Natural killer cell (primary cell): Measurements from ENCODE around the gene NCLN. TPM values are rescaled to one million over a fixed set of nuclear protein-coding genes. Genes with fewer than 3 reads are reported as not detected.

Experiments used
- ATAC-seq, 3 donors: fragments of 150-1000 bp in 2 of 3; fragments of 200-7000 bp in 1 of 3; cut with Tn5 transposase; 1 replicate in 1 of 3; 2 replicates in 2 of 3; pipeline ENCODE4 v1.10.0; 2021; ENCODE audit warnings: mild to moderate bottlenecking in 2 of 3, moderate library complexity in 2 of 3
- DNase-seq, 2 donors: peaks; one replicate each; pipeline versions ENCODE4 v3.0.0 to v3.0.0-alpha.2; 2013 to 2021; ENCODE audit warnings: mixed read lengths in 1 of 2
- H3K27ac ChIP-seq: one replicate; pipeline ENCODE4 v1.5.1; 2013; ENCODE audit warnings: mild to moderate bottlenecking, low read length
- H3K27me3 ChIP-seq: one replicate; pipeline ENCODE4 v1.6.1; 2013; ENCODE audit warnings: low read length; ENCODE audit not compliant: control insufficient read depth, insufficient read depth
- H3K36me3 ChIP-seq: one replicate; pipeline ENCODE4 v1.6.1; 2013; ENCODE audit warnings: low read length; ENCODE audit not compliant: control insufficient read depth, insufficient read depth
- H3K4me1 ChIP-seq: one replicate; pipeline ENCODE4 v1.6.1; 2013; ENCODE audit warnings: low read length; ENCODE audit not compliant: control insufficient read depth, insufficient read depth
- H3K4me3 ChIP-seq: one replicate; pipeline ENCODE4 v1.5.1; 2013; ENCODE audit warnings: low read length
- H3K9me3 ChIP-seq: one replicate; pipeline ENCODE4 v1.6.1; 2013; ENCODE audit warnings: low read length; ENCODE audit not compliant: control insufficient read depth, insufficient read depth
- H3K27ac Mint-ChIP-seq, 2 donors: one replicate each; pipeline ENCODE4 v1.8.0; 2022; ENCODE audit warnings: mild to moderate bottlenecking in 2 of 2, mixed read lengths in 2 of 2, moderate library complexity in 1 of 2
- H3K27me3 Mint-ChIP-seq, 2 donors: one replicate each; pipeline ENCODE4 v1.8.0; 2022; ENCODE audit warnings: low read depth in 2 of 2, mixed read lengths in 2 of 2
- H3K36me3 Mint-ChIP-seq: one replicate; pipeline ENCODE4 v1.8.0; 2022; ENCODE audit warnings: mixed read lengths
- H3K4me1 Mint-ChIP-seq, 2 donors: one replicate each; pipeline ENCODE4 v1.8.0; 2022; ENCODE audit warnings: mixed read lengths in 2 of 2
- H3K4me3 Mint-ChIP-seq: one replicate; pipeline ENCODE4 v1.8.0; 2022; ENCODE audit warnings: mild to moderate bottlenecking, moderate library complexity, mixed read lengths
- H3K9me3 Mint-ChIP-seq, 2 donors: one replicate each; pipeline ENCODE4 v1.8.0; 2022; ENCODE audit warnings: mixed read lengths in 2 of 2
- WGBS: methylation state at CpG from one replicate; pipeline ENCODE4 v1.1.7; 2013; ENCODE audit warnings: missing lambda C conversion rate; ENCODE audit not compliant: insufficient coverage; 5-methylcytosine and 5-hydroxymethylcytosine counted together
- intact Hi-C: fragments of 100-400 bp; cut with micrococcal nuclease; formaldehyde crosslinking; loops from one replicate; pipeline ENCODE4 v1.14.2; 2022
- total RNA-seq, 4 donors: library from RNA; stranded (reverse); fragments of 120-200 nt in 1 of 4; gene quantifications; one replicate each; pipeline versions ENCODE4 v1.2.3 to v1.2.4, GENCODE V29; 2013 to 2022
- TF ChIP-seq, protein P1 (sequence below): fragments of 200-600 bp; IDR thresholded peaks from one replicate; pipeline ENCODE4 v1.8.0; 2022; ENCODE audit warnings: antibody characterized with exemption

The NCLN gene
- total RNA-seq, 3 donors from 2014 or later (not counting 1 experiment from before 2014, with no cell fraction given), result 39.6 to 61.4 (median 49.0) TPM

DNA sequence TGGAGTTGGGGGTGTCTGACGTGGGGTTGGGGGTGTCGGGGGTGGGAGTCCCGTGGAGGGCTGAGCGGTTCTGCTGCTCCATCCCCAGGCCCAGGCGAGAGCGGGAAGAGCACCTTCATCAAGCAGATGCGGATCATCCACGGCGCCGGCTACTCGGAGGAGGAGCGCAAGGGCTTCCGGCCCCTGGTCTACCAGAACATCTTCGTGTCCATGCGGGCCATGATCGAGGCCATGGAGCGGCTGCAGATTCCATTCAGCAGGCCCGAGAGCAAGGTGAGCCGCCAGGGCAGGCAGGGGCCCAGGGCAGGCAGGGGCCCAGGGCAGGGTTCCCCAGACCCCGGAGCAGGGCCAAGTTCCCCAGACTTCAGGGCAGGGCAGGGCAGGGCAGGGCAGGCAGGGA is 37.2 kb upstream of the NCLN start:
- H3K27me3 Mint-ChIP-seq, result no peaks in the 10 kb centered on the region
- Histone ChIP-seq H3K9me3 (no peaks in the 10 kb centered on the region), H3K4me3 (no peak overlapping the region), H3K27ac (no peak overlapping the region), H3K36me3 (no peaks in the 10 kb centered on the region), H3K27me3 (no peaks in the 10 kb centered on the region), H3K4me1 (peaks cover 8% of the 10 kb centered on the region)
- DNase-seq (no peak), ATAC-seq (no peak)
- no peaks in the 10 kb centered on the region for H3K36me3 Mint-ChIP-seq
- peaks cover 0 to 4% of the 10 kb centered on the region in 2 donors for H3K4me1 Mint-ChIP-seq
- intact Hi-C loops, result no loop called here
- no peak overlapping the region for H3K4me3 Mint-ChIP-seq
- TF ChIP-seq, protein P1, sequence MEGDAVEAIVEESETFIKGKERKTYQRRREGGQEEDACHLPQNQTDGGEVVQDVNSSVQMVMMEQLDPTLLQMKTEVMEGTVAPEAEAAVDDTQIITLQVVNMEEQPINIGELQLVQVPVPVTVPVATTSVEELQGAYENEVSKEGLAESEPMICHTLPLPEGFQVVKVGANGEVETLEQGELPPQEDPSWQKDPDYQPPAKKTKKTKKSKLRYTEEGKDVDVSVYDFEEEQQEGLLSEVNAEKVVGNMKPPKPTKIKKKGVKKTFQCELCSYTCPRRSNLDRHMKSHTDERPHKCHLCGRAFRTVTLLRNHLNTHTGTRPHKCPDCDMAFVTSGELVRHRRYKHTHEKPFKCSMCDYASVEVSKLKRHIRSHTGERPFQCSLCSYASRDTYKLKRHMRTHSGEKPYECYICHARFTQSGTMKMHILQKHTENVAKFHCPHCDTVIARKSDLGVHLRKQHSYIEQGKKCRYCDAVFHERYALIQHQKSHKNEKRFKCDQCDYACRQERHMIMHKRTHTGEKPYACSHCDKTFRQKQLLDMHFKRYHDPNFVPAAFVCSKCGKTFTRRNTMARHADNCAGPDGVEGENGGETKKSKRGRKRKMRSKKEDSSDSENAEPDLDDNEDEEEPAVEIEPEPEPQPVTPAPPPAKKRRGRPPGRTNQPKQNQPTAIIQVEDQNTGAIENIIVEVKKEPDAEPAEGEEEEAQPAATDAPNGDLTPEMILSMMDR, result no peak
- H3K27ac Mint-ChIP-seq, result no peak overlapping the region
- H3K9me3 Mint-ChIP-seq, result no peaks in the 10 kb centered on the region
- 97% methylated on average over 20 of the region's 20 CpGs for WGBS

DNA sequence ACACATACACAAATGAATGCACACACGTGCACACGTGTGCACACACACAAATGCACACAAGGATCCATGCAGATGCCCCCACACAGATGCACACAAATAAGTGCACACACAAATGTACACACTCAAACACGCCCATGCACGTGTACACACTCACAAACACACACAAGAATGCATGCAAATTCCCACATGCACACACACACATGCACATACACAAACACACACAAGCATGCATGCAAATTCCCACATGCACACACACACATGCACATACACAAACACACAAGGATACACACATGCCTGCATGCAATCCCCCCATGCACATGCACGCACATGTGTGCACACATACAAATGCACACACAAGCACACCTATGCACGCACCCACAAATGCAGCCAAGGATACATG is 36.6 kb upstream of the NCLN start:
- TF ChIP-seq, protein P1, result no peak
- Histone ChIP-seq H3K27me3 (no peaks in the 10 kb centered on the region), H3K36me3 (no peaks in the 10 kb centered on the region), H3K9me3 (no peaks in the 10 kb centered on the region), H3K4me1 (peaks cover 8% of the 10 kb centered on the region), H3K4me3 (no peak overlapping the region), H3K27ac (no peak overlapping the region)
- Mint-ChIP-seq H3K4me3 (no peak overlapping the region), H3K9me3 (no peaks in the 10 kb centered on the region), H3K27ac (no peak overlapping the region), H3K27me3 (no peaks in the 10 kb centered on the region), H3K4me1 (peaks cover 0 to 4% of the 10 kb centered on the region in 2 donors), H3K36me3 (no peaks in the 10 kb centered on the region)
- 96% methylated on average over 6 of the region's 6 CpGs for WGBS
- DNase-seq, result no peak
- intact Hi-C loops, result no loop called here
- no peak for ATAC-seq

DNA sequence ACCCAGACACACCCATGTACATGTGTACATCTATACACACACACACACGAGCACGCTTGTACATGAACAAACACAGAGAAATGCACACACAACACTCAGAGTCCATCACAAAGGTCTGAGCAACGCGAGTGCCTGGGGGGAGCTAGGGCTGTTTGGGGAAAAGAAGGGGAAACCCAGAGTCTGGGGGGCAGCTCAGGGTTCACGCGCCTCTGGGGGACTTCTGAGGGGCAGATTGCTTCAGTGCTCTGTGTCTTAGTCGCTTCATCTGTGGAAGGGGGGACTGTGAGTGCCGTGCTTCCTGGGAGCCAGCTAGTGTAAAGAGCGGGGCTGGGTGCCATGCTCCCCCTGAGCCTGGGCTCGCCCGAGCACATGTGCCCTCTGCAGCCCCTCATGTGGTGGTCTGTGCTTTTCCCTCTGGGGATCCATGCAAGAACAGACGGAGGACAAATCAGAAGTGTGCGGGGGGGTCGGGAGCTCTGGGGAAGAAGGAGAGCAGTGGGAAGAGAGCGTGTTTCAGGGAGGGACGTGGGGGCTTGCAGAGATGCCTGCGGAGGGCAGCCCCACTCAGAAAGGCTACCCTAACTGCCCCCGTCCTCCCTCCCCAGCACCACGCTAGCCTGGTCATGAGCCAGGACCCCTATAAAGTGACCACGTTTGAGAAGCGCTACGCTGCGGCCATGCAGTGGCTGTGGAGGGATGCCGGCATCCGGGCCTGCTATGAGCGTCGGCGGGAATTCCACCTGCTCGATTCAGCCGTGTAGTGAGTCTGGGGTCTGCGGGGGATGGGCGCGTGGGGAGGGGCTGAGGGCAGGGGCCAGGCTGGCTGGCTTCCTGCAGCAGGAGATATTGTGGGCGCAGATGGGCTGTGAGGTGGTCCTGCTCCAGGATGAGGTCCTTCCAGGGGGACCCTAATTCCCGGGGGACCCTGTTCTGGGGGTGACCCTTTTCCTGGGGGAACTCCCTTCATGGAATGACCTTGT is 35.9 kb upstream of the NCLN start:
- Histone ChIP-seq H3K27ac (no peak overlapping the region), H3K27me3 (no peaks in the 10 kb centered on the region), H3K36me3 (no peaks in the 10 kb centered on the region), H3K4me3 (no peak overlapping the region), H3K9me3 (no peaks in the 10 kb centered on the region), H3K4me1 (peaks cover 13% of the 10 kb centered on the region)
- WGBS, result 89% methylated on average over 32 of the region's 35 CpGs
- TF ChIP-seq, protein P1, result no peak
- Mint-ChIP-seq H3K27ac (no peak overlapping the region), H3K4me1 (peaks cover 0 to 4% of the 10 kb centered on the region in 2 donors), H3K9me3 (no peaks in the 10 kb centered on the region), H3K36me3 (no peaks in the 10 kb centered on the region), H3K4me3 (no peak overlapping the region), H3K27me3 (no peaks in the 10 kb centered on the region)
- DNase-seq (no peak), ATAC-seq (no peak)
- intact Hi-C loops, result no loop called here
